ENCODE data around the gene PRF1.
"Not testable (repeated sequence)": the region's sequence is repeated elsewhere in the genome, so short reads cannot be mapped to it uniquely, and the experiment has no call there.

The PRF1 gene

DNA sequence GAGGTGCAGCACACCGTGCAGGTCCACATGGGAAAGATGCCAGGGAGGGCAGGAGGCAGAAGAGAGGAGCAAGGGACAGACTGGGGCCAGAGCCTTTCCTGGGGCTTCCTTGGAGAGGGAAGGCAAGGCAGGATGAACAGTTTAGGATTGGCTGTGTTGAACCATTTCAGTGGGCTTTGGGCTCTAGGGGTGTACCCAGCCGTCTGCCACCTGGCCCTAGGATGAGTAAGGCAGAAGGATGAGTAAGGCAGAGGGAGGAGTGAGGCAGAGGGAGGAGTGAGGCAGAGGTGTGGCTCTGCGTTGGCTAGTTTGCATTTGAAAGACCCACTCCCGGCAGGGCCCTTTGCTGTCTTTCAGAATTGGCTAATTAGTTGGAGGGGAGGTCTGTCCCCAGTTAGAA lies 31.5 kb upstream of the PRF1 start:
- no peak overlapping the region for H3K4me3 ChIP-seq (ENCODE audit: low read depth, low read length)
- TF ChIP-seq, protein P1, sequence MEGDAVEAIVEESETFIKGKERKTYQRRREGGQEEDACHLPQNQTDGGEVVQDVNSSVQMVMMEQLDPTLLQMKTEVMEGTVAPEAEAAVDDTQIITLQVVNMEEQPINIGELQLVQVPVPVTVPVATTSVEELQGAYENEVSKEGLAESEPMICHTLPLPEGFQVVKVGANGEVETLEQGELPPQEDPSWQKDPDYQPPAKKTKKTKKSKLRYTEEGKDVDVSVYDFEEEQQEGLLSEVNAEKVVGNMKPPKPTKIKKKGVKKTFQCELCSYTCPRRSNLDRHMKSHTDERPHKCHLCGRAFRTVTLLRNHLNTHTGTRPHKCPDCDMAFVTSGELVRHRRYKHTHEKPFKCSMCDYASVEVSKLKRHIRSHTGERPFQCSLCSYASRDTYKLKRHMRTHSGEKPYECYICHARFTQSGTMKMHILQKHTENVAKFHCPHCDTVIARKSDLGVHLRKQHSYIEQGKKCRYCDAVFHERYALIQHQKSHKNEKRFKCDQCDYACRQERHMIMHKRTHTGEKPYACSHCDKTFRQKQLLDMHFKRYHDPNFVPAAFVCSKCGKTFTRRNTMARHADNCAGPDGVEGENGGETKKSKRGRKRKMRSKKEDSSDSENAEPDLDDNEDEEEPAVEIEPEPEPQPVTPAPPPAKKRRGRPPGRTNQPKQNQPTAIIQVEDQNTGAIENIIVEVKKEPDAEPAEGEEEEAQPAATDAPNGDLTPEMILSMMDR (IDR thresholded peaks at IDR 0.05; ENCODE audit: low read depth, low read length), result no peak

DNA sequence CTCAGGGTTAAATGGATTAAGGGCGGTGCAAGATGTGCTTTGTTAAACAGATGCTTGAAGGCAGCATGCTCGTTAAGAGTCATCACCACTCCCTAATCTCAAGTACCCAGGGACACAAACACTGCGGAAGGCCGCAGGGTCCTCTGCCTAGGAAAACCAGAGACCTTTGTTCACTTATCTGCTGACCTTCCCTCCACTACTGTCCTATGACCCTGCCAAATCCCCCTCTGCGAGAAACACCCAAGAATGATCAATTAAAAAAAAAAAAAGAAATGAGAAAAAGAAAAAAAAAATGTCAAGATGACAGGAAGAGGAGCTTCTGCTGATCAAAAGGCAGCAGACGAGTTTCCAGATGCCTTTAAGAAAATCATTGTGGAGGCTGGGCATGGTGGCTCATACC lies 29.2 kb upstream of the PRF1 start:
- H3K4me3 ChIP-seq (ENCODE audit: low read depth, low read length), result not testable (repeated sequence)

DNA sequence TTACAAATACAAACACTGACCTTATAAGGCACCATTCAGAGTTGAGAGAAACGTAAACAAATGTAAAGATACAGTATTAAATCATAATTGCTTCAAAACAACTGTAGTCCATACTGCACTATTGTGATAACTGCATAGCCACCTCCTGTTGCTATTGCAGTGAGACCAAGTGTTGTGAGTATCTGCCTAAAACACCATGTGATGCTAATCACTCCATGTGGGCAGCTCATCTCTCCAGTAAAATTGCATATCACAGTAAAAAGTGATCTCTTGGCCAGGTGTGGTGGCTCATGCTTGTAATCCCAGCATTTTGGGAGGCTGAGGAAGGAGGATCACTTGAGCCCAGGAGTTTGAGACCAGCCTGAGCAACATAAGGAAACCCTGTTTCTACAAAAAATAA lies 26.8 kb upstream of the PRF1 start:
- no peak overlapping the region for H3K4me3 ChIP-seq (ENCODE audit: low read depth, low read length)
- TF ChIP-seq, protein P1 (IDR thresholded peaks at IDR 0.05; ENCODE audit: low read depth, low read length), result no peak

DNA sequence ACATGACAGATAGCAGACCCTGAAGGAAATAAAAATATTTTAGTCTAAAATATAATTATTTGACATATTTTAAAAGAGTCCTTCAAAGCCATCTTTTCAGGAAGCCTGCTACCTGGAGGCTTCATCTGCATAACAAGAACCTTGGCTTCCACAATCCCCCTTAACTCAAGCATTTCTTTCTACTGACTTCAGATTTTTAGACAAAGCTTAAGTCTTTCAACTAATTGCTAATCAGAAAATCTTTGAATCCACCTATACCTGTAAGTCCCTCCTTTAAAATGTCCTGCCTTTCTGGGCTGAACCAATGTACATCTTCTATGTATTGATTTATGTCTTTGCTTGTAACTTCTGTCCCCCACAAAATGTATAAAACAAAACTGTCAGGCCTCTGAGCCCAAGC lies 23.5 kb upstream of the PRF1 start:
- H3K4me3 ChIP-seq (ENCODE audit: low read depth, low read length), result no peak overlapping the region
- TF ChIP-seq, protein P1 (IDR thresholded peaks at IDR 0.05; ENCODE audit: low read depth, low read length), result no peak

DNA sequence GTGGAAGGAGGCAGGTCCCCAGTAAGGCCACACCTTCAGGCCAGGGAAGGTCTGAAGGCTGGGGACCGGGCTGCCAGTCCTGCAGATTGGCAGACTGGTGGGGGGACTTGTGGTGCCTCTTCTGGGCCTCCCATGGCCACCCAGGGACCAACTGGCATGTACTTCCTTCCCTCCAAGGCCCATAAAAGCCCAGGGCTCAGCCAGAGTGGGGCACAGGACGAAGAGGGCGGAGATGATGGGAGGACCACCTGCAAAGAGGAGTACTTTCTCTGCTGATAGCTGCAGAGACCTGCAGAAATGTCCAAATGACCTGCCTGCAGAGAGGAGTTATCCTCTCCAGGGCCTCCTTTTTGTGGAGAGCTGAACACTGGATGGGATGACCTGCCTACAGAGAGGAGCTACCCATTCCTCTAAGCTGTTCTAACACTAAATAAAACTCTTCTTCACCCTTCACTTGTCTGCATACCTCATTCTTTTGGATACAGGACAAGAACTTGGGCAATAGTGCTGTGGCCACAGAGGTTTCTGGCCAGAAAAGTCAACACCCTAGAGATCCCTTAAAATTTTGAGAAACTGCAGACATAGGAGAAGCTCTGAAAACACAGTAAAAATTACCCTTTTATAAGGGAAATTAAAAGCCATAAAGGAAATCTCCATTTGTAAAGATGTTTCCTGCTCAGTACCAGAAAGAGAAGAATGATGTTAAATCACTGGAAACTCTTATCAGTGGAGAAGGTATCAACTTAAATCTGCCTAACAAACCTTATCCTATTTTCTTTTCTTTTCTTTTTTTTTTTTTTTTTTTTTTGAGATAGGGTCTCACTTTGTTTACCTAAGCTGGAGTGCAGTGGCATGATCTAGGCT lies 20.7 kb upstream of the PRF1 start:
- H3K4me3 ChIP-seq (ENCODE audit: low read depth, low read length), result no peak overlapping the region
- TF ChIP-seq, protein P1 (IDR thresholded peaks at IDR 0.05; ENCODE audit: low read depth, low read length), result no peak

DNA sequence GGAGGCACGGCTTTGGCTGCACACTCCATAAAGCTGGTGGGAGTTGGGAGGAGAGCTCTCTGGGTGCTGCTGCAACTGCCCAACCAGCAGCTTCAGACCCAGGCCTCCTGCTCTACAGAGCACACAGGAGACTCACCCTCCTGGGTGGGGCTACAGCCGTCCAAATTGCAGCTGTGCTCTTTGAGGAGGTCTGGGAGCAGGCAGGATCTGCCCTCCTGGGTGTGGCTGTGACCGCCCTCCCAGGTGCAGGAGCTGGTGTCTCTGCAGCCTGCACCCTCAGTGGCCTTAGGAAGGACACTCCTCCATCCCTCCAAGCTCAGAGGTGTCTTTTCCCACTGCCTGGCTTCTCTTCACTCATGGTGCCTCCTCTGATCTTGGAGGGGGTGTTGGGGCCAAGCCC lies 20.0 kb upstream of the PRF1 start:
- H3K4me3 ChIP-seq (ENCODE audit: low read depth, low read length), result no peak overlapping the region
- TF ChIP-seq, protein P1 (IDR thresholded peaks at IDR 0.05; ENCODE audit: low read depth, low read length), result no peak

DNA sequence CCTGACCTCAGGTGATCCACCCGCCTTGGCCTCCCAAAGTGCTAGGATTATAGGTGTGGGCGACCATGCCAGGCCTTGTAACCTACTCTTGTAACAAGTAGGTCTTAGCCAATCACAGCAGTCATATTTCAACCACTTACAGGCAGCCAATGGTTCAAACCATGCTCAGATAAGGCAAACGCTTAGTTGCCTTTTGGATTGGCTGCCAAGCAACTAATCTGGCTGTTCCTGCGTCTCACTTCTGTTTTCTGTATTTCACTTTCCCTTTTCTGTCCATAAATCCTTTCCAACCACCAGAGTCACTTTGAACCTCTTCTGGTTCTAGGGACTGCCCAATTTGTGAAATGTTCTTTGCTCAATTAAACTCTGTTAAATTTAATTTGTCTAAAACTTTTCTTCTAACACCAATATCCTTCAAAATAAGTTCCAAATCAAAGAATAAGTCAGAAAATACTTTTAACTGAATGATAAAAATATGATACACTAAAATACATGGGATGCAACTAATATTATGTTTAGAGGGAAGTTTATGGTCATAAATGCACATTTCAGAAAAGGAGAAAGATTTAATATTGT lies 19.1 kb upstream of the PRF1 start:
- H3K4me3 ChIP-seq (ENCODE audit: low read depth, low read length), result no peak overlapping the region
- TF ChIP-seq, protein P1 (IDR thresholded peaks at IDR 0.05; ENCODE audit: low read depth, low read length), result no peak

DNA sequence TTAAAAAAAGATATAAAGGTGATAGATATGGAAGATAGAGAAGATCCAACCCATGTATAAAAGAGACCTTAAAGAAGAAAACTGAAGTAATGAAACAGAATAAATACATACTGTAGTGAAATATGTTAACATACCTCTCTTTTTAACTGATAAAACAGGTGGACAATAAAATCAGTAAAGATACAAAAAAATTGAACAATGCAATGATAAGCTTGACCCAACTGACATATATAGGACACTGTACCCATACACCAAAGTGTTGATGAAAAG lies 17.4 kb upstream of the PRF1 start:
- H3K4me3 ChIP-seq (ENCODE audit: low read depth, low read length), result no peak overlapping the region
- TF ChIP-seq, protein P1 (IDR thresholded peaks at IDR 0.05; ENCODE audit: low read depth, low read length), result no peak
